B cell (primary cell): ENCODE measurements around the gene TBATA. TPM values are rescaled to one million over a fixed set of nuclear protein-coding genes. Genes with fewer than 3 reads are reported as not detected.

Experiments used
- ATAC-seq: fragments of 200-7000 bp; cut with Tn5 transposase; one replicate; pipeline ENCODE4 v1.10.0; 2021; ENCODE audit warnings: low read depth, mild to moderate bottlenecking, moderate number of reproducible peaks, moderate library complexity
- CTCF ChIA-PET: fragments of 350-600 bp; sonication (Branson Sonifier 250); formaldehyde crosslinking; loops from one replicate; lab custom pipeline; 2021; ENCODE audit warnings: antibody characterized with exemption, inconsistent platforms; lab: Charles Lee
- POLR2A ChIA-PET: fragments of 350-600 bp; sonication (Branson Sonifier 250); formaldehyde crosslinking; loops from one replicate; lab custom pipeline; 2021; ENCODE audit warnings: antibody characterized with exemption; lab: Charles Lee
- DNase-seq: peaks from one replicate; pipeline ENCODE4 v3.0.0; 2013
- H2AFZ ChIP-seq: 2 replicates; pipeline ENCODE4 v1.6.1; 2012; ENCODE audit warnings: mild to moderate bottlenecking, low read depth, low read length; ENCODE audit not compliant: insufficient read depth, poor library complexity, severe bottlenecking
- H3K27ac ChIP-seq, 2 donors: 1 replicate in 1 of 2; 2 replicates in 1 of 2; pipeline ENCODE4 v1.5.1; 2012 to 2013; ENCODE audit warnings: low read length in 2 of 2, mild to moderate bottlenecking in 2 of 2, moderate library complexity in 1 of 2
- H3K27me3 ChIP-seq, 4 experiments: fragments of 200-600 bp in 1 of 4; sonication (generic) in 1 of 4; replicated peaks in 1 of 4; 1 replicate in 2 of 4; 2 replicates in 2 of 4; pipeline versions ENCODE4 v1.6.1 to v1.7.0; 2013 to 2016; ENCODE audit warnings: low read length in 3 of 4, mild to moderate bottlenecking in 2 of 4, mixed read lengths in 1 of 4, moderate library complexity in 1 of 4; ENCODE audit not compliant: insufficient read depth in 4 of 4, control insufficient read depth in 3 of 4; ENCODE audit errors: control extremely low read depth in 1 of 4
- H3K36me3 ChIP-seq, 2 experiments: replicated peaks in 1 of 2; 1 replicate in 1 of 2; 2 replicates in 1 of 2; pipeline versions ENCODE4 v1.6.1 to v1.7.1; 2013; ENCODE audit warnings: low read length in 1 of 2; ENCODE audit not compliant: insufficient read depth in 2 of 2, control insufficient read depth in 1 of 2; ENCODE audit errors: control extremely low read depth in 1 of 2, extremely low read depth in 1 of 2
- H3K4me1 ChIP-seq, 2 donors: fragments of 200-600 bp in 1 of 2; sonication (generic) in 1 of 2; 1 replicate in 1 of 2; 2 replicates in 1 of 2; pipeline versions ENCODE4 v1.5.1 to v1.6.1; 2013 to 2017; ENCODE audit warnings: low read length in 2 of 2; ENCODE audit not compliant: control insufficient read depth in 2 of 2, insufficient read depth in 2 of 2
- H3K4me2 ChIP-seq: replicated peaks from 2 replicates; pipeline ENCODE3; 2012; ENCODE audit warnings: mild to moderate bottlenecking, low read depth, low read length; ENCODE audit not compliant: poor library complexity, severe bottlenecking
- H3K4me3 ChIP-seq, 5 experiments: fragments of 200-600 bp in 1 of 5; sonication (generic) in 1 of 5; 1 replicate in 3 of 5; 2 replicates in 2 of 5; pipeline versions ENCODE4 v1.5.1 to v1.7.0; 2011 to 2016; ENCODE audit warnings: low read length in 4 of 5, mild to moderate bottlenecking in 4 of 5, low read depth in 2 of 5, control low read depth in 1 of 5, moderate library complexity in 1 of 5; ENCODE audit not compliant: insufficient read depth in 1 of 5; ENCODE audit errors: control extremely low read depth in 1 of 5, extremely low read depth in 1 of 5
- H3K79me2 ChIP-seq: fragments of 200-600 bp; sonication (generic); one replicate; pipeline ENCODE4 v1.6.0; 2016; ENCODE audit warnings: low read length; ENCODE audit not compliant: control insufficient read depth, insufficient read depth
- H3K9ac ChIP-seq: fragments of 200-600 bp; sonication (generic); 2 replicates; pipeline ENCODE4 v1.6.1; 2017; ENCODE audit warnings: mild to moderate bottlenecking, low read length, moderate library complexity
- H3K9me3 ChIP-seq, 3 donors: one replicate each; pipeline versions ENCODE4 v1.6.1 to v1.7.1; 2013; ENCODE audit warnings: low read length in 2 of 3; ENCODE audit not compliant: control insufficient read depth in 2 of 3, insufficient read depth in 1 of 3; ENCODE audit errors: control extremely low read depth in 1 of 3
- H4K20me1 ChIP-seq: 2 replicates; pipeline ENCODE4 v1.6.0; 2012; ENCODE audit warnings: mild to moderate bottlenecking, low read length; ENCODE audit not compliant: insufficient read depth, control insufficient read depth, poor library complexity, severe bottlenecking
- H3K27ac Mint-ChIP-seq: one replicate; pipeline ENCODE4 v1.8.0; 2021; ENCODE audit warnings: mixed read lengths
- H3K27me3 Mint-ChIP-seq: one replicate; pipeline ENCODE4 v1.8.0; 2021; ENCODE audit warnings: mixed read lengths
- H3K4me1 Mint-ChIP-seq: one replicate; pipeline ENCODE4 v1.8.0; 2021; ENCODE audit warnings: mixed read lengths
- H3K4me3 Mint-ChIP-seq: one replicate; pipeline ENCODE4 v1.8.0; 2021; ENCODE audit warnings: mixed read lengths
- H3K9me3 Mint-ChIP-seq: one replicate; pipeline ENCODE4 v1.8.0; 2022; ENCODE audit warnings: mixed read lengths; ENCODE audit not compliant: insufficient read depth
- CTCF ChIP-seq: fragments of 200-600 bp; IDR thresholded peaks from one replicate; pipeline ENCODE4 v1.8.0; 2022; ENCODE audit warnings: antibody characterized with exemption, mild to moderate bottlenecking
- EZH2 ChIP-seq: IDR thresholded peaks from 2 replicates; pipeline ENCODE4 v1.6.1; 2012; ENCODE audit warnings: borderline replicate concordance, low read depth, mild to moderate bottlenecking, moderate library complexity, low read length; ENCODE audit not compliant: insufficient read depth, poor library complexity, severe bottlenecking
- WGBS: methylation state at CpG from one replicate; pipeline ENCODE4 v1.1.5; 2013; ENCODE audit warnings: missing lambda C conversion rate; ENCODE audit not compliant: insufficient coverage; 5-methylcytosine and 5-hydroxymethylcytosine counted together
- intact Hi-C: fragments of 100-400 bp; cut with micrococcal nuclease; formaldehyde crosslinking; loops from one replicate; pipeline ENCODE4 v1.10.0; 2022
- polyA plus RNA-seq: library from polyadenylated mRNA; depleted of rRNA; stranded (reverse); fragments of >200 nt; gene quantifications from 2 replicates; pipeline ENCODE4 v1.2.3, GENCODE V29; 2012
- total RNA-seq, 2 donors: library from RNA; stranded (reverse); fragments of 120-200 nt in 1 of 2; gene quantifications; 1 replicate in 1 of 2; 2 replicates in 1 of 2; pipeline versions ENCODE4 v1.2.3 to v1.2.4, GENCODE V29; 2013 to 2022

Gene TBATA
- total and polyA plus RNA-seq, 2 donors (not counting 1 experiment from before 2014, with no cell fraction given): not detected

- DNase-seq (no peak), ATAC-seq (no peak)
- Histone ChIP-seq H3K4me2 (no peak overlapping the region), H4K20me1 (no peaks in the 10 kb centered on the region), H3K9me3 (no peaks in the 10 kb centered on the region), H3K27ac (no peak overlapping the region), H3K4me3 (no peak overlapping the region), H3K36me3 (no peaks in the 10 kb centered on the region), H3K9ac (no peak overlapping the region), H3K4me1 (no peaks in the 10 kb centered on the region), H3K27me3 (no peaks in the 10 kb centered on the region), H2AFZ (no peak overlapping the region), H3K79me2 (no peaks in the 10 kb centered on the region)
- CTCF ChIA-PET: no interaction called here
- intact Hi-C loops: no loop called here
- POLR2A ChIA-PET: no interaction called here
- H3K27ac Mint-ChIP-seq: no peak overlapping the region
- WGBS: 90% methylated on average over 2 of the region's 3 CpGs
- H3K9me3 Mint-ChIP-seq: no peaks in the 10 kb centered on the region
- no peaks in the 10 kb centered on the region for H3K4me1 Mint-ChIP-seq
- H3K27me3 Mint-ChIP-seq: no peaks in the 10 kb centered on the region
- no peak overlapping the region for H3K4me3 Mint-ChIP-seq
- TF ChIP-seq CTCF (no peak), EZH2 (no peak)
Measured at GRCh38 chr10:70748305-70748704, 36.9 kb downstream of the TBATA start.

GRCh38 chr10:70747192-70747965 is 37.8 kb downstream of the TBATA start:
- Histone ChIP-seq H3K4me2 (no peak overlapping the region), H3K27ac (no peak overlapping the region), H2AFZ (no peak overlapping the region), H3K79me2 (no peaks in the 10 kb centered on the region), H3K4me3 (no peak overlapping the region), H3K9ac (no peak overlapping the region), H3K27me3 (no peaks in the 10 kb centered on the region), H4K20me1 (no peaks in the 10 kb centered on the region), H3K9me3 (no peaks in the 10 kb centered on the region), H3K36me3 (no peaks in the 10 kb centered on the region), H3K4me1 (no peaks in the 10 kb centered on the region)
- DNase-seq (no peak), ATAC-seq (no peak)
- TF ChIP-seq CTCF (no peak), EZH2 (no peak)
- Mint-ChIP-seq H3K9me3 (no peaks in the 10 kb centered on the region), H3K27me3 (no peaks in the 10 kb centered on the region), H3K4me3 (no peak overlapping the region), H3K27ac (no peak overlapping the region), H3K4me1 (no peaks in the 10 kb centered on the region)
- POLR2A ChIA-PET: no interaction called here
- CTCF ChIA-PET: no interaction called here
- intact Hi-C loops: no loop called here
- 92% methylated on average over 12 of the region's 15 CpGs for WGBS
